GM12872 (cell line): Measurements from ENCODE around the gene MYO7A.

Experiments used
- CTCF ChIP-seq: IDR thresholded peaks from 3 replicates; pipeline ENCODE4 v1.5.1; 2011; ENCODE audit warnings: low read depth, mild to moderate bottlenecking, low read length, moderate library complexity; ENCODE audit not compliant: insufficient read depth

MYO7A gene

GRCh38 chr11:77083566-77084245 is 44.3 kb upstream of the MYO7A start:
- no peak for TF ChIP-seq CTCF

- TF ChIP-seq CTCF = no peak
Observed at GRCh38 chr11:77084581-77085191, 43.4 kb upstream of the MYO7A start.

- TF ChIP-seq CTCF = no peak
Observed at GRCh38 chr11:77085652-77086051, 42.4 kb upstream of the MYO7A start.

GRCh38 chr11:77086521-77087472 is 41.2 kb upstream of the MYO7A start:
- no peak for TF ChIP-seq CTCF

GRCh38 chr11:77087723-77088225 is 40.3 kb upstream of the MYO7A start:
- no peak for TF ChIP-seq CTCF

- no peak for TF ChIP-seq CTCF
Observed at GRCh38 chr11:77088236-77089003, 39.6 kb upstream of the MYO7A start.
